GM19438 (cell line): Measurements from ENCODE around the gene CTSZ.
"Not testable (repeated sequence)": the region's sequence is repeated elsewhere in the genome, so short reads cannot be mapped to it uniquely, and the experiment has no call there.

Source experiments
- ATAC-seq: cut with Tn5 transposase; IDR thresholded peaks from one replicate; pipeline ENCODE4 v1.9.1; 2021; ENCODE audit warnings: low read depth; ENCODE audit not compliant: unreplicated experiment

The CTSZ gene

DNA sequence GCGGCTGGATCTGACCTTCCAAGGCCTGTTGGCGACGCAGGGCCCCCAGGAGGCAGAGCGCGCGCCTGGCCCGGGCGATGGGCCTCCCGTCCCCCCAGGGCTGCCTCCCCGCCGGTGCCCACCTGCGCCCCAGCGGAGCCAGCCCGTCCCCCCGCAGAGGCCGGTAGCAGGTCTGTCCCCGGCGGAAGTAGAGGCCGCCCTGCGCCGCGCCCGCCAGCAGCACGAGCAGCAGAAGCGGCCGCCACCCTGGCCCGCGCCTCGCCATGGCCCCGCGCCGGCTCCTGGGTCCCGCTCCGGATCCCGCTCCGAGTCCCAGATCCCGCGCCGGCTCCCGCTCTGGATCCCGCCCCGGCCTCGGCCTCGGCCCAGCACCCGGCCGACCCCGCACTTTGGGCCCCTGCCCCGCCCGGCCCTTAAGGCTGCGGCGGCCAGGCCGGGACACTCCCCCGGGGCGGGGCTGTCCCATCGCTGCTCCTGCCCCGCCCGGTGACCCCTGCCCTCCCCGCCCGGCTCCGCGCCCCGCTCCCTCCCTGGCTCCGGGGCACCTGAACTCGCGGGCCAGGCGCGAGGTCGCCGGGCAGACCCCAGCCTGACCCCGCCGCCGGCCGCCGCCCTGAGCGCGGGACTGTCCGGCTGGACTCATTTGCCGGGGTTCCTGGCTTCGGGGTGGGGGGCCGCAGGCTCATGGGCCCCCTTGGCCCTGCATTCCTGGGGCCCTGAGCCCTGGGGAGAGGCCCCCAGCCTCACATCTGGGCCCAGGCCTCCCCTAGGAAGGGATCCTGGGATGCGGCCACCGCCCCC, at the start of gene CTSZ:
CTSZ (minus strand) TSS at position 391 of the 801 bp plus-strand sequence; CDS start at position 265, 126 bp downstream.
- ATAC-seq = no peak

DNA sequence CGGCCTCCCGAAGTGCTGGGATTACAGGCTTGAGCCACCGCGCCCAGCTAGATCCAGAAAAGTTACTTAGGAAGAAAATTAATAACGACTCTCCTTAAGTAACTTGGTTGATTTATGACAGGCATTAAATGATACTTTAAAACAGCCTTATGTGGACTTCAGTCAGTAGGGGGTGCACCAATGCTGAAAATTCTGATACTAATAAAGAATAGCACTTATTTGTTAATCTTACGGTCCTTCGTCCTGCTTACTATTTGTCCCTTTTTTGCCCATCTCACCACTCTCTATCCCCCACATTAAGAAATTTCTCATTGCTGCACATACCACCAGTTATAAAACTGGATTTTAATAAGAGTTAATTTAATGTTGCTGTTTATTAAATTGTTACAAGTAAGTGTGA, 48.2 kb upstream of the CTSZ start:
- no peak for ATAC-seq

DNA sequence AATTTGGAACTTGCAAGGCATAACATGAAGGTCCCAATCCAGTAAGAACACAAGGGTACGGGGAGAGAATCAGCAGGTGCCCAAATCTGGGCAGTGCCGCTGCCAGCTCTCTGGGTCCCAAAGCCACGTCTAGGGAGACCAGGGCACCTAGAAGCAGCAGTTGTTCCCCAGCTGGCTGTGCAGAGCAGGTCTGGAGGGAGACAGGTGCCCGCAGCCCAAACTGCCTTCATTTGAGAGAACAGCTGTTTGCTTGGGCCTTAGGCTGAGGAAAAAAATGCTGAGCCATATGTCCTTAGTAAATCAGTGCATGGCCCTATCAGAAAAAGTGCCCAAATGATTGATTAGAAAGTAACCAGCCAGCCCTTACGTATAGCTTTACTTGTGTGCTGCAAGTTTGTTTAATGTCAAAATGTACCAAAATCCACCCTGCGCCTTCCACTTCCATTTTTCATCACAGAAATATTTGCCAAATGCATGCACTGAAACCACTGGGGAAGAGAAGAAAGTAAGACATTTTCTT, 44.7 kb upstream of the CTSZ start:
- no peak for ATAC-seq

DNA sequence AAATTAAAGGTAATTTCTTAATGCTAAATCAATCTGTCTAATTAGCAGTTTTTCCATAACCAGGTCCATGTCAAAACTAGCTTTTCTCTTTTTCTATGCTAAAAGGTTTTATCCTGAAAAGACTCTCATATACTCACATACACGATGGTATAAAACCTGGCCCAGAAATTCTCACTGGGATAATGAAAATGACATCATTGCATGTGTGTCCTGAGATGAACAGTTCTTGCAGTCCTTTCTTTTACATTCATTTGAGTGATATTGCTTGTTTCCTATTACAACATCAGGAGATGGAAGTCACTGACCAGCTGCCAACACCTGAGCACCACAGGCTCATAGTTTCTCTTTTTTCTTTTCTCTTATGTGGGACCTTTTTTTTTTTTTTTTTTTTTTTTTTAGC, 43.4 kb upstream of the CTSZ start:
- no peak for ATAC-seq

DNA sequence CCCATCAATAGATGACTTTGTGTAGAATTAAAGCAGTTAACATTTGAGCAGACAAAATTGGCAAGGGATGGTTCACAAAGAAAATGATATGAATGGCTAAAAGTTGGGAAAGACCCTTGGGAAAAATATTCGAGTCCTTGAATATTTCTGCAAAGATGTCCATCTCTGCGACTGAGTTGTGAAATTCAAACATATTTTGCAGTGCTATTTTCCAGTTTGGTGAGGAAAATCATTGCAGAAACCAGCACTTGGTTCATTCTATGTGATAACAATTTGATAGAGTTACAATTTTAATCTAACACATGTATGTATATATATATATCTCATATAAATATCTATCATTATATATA, 41.6 kb upstream of the CTSZ start:
- ATAC-seq = no peak

DNA sequence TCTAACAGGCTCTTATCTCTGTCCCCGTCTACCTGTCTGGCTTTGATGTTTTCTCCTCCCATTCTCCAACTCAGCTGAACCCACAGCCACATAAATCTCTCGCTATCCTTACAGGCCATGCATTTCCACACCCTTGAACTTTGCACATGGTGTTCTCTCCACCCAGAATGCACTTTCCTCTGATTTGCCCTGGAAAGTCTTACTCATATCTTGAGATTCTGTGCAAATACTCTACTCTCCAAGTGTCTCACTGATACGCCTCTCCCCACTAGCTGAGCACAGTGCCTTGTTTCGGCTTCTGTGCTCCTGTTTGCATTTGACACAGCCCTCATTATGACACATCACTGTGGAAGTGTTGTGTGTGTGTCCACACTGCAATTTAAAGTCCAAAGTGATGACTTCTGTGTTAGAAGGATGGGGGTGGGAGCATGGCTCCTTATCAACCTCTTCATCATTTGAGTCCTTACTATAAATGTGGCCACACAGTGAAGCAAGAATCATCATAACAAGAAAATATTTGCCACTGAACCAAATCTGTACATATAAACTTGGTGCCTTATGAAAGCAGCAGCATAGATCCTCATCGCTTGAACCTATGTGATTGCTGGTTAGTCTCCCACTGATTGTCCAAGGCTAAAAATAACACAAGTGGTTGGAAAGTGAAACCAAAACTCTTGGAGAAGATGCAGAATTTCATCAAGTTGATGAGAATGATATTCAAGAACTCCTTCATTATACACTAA, 41.1 kb upstream of the CTSZ start:
- ATAC-seq = no peak

DNA sequence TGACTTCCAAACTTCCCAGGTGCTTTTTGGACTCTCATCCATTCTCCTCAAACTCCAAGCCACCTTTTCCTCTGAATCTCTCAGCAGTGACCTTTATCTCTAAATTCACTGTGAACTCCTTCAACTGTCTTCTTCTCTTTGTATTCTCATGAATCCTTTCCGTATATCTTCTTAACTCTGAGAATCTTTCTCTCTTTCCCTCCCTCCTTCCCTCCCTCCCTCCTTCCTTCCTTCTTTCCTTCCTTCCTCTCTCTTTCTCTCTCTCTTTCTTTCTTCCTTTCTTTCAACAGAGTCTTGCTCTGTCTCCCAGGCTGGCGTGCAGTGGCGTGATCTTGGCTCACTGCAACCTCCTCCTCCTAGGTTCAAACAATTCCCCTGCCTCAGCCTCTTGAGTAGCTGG, 39.8 kb upstream of the CTSZ start:
- no peak for ATAC-seq

DNA sequence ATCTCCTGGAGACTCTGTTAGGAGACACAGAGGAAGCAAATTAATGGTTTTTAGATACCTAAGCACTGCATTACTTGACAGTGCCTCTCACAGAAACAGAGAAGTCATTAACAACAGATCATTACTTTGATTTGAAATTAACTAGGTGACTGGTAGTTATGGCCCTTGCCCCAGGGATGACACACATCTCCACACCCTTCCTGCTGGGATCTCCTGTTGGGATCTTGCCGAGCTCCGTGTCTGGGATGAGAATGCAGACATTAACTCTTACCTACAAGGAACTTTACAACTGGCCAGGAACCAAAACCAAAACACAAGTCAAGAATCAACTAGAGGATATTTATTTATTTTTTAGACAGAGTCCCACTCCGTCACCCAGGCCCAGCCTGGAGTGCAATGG, 37.7 kb upstream of the CTSZ start:
- no peak for ATAC-seq

DNA sequence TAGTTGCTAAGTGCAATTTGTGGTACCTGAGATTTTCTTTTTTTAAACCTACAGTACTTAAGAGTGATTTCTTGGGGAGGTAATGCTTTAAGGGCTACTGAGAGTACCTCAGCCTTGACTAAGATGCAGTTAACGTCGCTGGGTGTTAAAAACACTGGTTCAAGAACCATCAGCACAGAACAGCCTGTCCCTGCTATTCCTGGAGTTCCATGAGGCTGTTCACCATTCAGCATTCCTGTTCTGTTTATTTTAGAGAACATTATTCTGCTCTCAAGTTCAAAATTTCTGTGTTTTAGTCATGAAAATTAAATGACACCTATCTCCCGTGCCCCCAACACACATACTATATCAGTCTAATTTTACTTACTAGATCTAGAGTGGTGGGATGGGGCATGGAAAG, 37.2 kb upstream of the CTSZ start:
- no peak for ATAC-seq

DNA sequence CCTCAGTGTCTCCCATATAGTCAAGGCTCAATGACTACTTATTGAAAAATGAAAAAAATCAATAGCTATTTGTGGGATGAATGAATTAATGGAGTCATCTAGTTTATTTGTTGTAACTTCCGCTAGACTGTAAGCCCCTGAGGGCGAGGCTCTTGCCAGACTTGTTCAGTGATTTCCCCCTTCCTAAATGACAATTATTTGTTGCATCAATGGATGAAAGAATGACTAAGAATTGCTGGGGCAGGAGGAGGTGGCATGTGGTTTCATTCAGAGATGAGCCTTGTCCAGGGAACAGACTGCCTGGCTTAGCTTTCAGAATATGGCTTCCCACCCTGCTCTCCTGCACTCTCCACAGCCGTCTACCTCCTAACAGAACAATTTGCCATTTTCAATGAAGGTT, 36.6 kb upstream of the CTSZ start:
- ATAC-seq = no peak

DNA sequence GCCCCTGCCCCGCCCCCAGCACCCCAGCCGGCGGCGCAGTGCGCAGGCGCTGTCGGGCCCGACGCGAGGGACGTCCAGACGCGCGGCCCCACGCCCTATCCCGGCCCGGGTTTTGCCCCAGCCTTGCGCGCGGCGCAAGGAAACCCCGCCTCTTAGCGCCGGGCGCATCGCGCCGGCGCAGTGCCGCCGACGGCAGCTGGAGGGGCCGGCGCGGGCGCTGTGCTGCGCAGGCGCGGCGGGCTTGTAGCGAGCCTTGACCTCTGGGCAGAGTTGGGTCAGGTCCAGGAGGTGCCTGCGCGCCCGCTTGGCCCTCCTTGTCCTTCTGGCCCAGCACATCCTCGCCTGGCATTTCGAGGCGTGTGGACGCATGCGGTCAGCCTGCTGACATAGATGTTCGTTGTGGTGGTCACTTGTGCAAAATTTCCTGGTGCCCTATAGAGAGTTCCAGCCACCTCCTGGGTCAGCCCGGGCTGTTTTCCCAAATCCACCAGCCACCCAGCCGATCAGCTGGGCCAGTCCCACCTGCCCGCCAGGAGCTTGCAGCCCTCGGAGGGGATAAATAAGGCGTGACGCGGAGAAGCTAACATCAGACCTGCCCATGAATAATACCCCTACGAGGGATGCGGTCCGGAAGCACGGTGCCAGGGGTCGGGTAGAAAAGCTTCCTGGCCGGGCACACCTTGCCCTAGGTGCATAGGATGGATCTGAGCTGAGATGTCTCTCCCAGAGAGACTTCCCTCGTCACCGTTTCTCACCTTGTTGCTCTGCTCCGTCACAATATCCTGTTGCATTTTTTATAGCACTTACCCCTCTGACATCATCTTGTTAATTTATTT, 36.0 kb upstream of the CTSZ start:
- ATAC-seq = peak; percentile 82

DNA sequence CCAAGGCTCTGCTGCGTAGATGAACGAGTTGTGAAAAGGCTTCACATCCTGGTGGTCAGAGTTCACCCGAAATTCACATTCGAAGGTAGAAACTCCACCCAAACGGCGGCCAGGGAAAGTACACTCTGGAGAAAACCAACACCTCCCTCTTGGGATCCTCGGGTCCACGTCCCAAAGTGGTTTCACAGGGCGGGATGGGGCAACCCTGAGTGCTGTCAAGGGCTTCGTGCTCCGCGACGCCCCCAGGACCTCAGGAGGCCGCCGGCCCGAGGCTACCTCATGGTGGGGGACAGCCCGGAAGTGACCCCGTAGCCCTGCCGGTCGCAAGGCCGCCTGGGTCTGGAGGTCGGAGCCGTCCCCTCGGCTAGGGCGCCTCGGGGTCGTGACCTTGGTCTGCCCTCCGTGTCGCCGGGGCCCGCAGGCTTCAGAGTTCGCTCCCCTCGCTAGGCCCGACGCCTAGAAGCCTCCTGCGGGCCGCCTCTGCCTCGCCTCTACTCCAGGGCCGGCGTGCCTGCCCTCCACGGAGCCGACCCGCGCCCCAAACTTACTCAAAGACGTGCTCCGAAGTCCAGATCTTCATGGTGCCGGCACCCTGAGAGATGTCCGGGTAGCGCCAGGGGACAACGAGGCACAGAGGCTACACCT, 35.2 kb upstream of the CTSZ start, which contains the start of gene PRELID3B:
PRELID3B (minus strand) TSS at position 636 of the 645 bp plus-strand sequence; CDS start at position 580, 56 bp downstream.
- ATAC-seq = peak; percentile 32

DNA sequence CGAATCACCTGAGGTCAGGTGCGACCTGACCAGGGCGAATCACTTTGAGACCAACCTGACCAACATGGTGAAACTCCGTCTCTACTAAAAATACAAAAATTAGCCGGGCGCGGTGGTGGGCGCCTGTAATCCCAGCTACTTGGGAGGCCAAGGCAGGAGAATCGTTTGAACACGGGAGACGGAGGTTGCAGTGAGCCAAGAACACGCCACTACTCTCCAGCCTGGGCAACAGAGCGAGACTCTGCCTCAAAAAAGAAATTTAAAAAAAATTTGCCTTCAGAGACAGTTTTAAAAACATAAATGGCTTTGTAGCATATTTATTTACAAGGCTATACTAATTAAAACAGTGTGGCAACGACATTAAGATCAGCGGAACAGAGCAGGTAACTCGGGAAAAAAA, 34.4 kb upstream of the CTSZ start:
- not testable (repeated sequence) for ATAC-seq

DNA sequence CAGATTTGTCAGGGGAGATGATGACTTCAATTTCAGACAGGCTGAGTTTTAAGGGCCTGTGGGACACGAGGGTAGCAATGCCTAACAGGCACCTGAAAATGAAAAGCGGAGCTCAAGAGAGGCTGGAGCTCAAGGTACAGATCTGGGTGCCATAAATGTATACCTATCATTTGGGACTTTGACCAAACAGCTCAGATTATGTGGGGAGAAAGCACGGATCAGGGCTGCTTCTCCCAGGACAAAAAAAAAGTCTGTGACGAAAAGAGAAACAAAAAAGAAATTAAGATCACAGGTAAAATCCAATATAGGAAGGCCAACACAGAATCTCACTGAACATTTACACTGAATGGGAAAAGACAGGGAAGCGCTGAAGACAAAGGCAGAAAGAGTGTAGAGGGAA, 33.6 kb upstream of the CTSZ start:
- no peak for ATAC-seq

DNA sequence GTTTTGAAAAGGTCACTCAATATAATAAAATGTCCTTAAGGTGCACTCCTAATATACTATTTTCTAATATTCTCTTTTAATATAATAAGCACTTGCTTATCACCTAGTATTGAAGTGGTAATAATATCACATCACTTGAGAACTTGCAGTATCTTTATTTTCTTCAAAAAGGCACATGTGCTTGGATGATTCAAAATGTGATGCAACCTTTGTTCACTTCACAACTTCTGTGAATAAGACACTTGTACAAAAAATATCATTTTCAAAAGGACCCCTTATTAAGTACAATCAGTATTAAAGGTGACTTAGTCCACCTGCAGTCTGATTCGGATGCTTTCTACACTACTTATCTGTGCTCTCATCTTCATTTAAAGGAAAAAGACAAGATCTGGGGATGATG, 32.2 kb upstream of the CTSZ start:
- no peak for ATAC-seq

DNA sequence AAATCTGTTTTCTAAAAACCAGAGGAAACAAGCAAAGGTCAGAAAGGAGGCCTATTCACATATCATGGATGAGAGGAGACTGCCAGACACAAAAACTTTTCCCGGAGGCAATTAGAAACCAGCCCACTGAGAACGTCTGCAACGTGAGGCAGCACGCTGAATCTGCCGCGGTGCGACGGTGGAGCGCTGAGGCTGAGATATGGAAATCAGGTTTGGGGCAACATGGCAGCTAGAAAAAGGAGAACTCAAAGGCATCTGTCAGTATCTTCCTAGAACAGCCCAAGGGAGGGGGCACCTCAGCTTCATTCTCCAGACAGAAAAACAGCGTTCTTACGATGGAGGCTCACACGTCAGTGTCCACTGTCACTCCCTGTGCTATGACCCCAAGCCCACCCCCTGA, 30.3 kb upstream of the CTSZ start:
- ATAC-seq = no peak

DNA sequence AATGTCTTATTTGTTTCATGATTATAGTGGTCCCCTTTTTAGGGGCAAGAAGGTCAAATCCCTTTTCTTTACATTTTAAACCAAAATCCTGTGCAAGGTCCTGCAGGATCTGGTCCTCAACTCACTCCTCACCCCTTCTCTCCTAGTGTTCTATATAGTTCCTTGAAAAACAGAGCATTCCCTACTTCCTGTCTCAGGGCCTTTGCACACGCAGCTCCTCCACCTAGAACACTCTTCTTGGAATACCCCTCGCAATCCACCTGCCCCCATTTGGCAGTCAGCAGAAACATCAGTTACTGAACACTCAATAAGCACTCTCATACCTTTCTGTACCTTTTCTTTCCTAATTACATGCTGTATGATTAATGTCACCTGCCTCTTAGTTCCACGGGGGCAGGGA, 28.3 kb upstream of the CTSZ start:
- no peak for ATAC-seq

DNA sequence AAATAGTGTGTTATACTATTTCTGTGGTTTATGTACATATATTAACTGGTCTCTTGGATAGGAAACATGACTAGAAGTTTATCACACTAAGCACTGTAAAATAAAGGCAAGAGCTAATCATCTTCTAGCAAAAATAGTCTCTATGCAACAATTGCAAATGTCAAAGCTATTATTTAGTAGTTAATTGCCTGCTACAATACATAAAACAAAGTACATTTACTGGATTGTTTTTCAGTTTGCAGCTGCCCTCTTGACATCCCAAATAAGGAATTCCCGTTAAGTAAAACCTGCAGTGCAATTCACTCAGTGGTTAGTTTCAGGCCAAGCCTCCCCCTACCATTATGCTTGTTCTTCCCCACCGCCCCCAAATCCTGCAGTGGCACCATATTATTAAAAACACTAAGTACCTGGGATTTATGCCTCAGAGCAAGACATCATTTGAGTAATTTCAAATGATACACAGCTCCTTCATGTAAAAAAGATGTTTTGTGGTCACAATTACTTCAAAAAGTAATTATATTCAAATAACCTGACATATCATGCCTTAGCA, 26.6 kb upstream of the CTSZ start:
- no peak for ATAC-seq

DNA sequence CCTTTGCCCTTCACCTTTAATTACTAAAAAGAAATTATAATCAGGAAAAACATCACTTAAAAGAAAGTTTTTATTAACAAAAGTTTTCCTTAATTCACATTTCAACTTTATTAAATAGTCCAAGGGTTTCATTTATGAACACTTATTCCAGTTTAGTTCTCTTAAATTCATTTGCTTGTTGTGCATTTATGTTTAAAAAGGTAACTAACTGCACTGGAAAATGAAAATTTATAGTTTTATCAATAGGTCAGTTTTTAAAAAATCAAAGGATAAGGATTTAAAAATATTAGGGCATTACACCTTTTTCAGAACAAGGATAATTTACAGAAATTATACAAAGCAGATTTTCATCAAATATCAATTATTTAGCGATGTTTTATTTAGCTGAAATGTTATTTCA, 26.0 kb upstream of the CTSZ start:
- no peak for ATAC-seq

DNA sequence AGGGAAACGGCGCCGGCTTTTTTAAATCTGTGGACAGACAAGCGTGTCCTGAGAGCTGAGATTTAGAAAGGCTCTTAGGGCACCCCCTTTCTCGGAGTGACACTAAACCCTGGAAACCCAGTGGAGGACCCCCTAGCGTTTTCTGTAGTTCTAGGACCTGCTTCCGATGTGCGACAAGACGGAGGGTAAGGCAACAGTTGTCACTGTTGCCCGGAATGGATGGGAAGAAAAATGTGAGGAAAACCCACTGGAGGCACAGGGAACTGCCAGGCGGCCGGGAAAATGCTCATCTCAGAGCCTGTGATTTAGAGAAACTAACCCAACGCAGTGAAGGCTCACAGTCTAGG, 25.6 kb upstream of the CTSZ start:
- no peak for ATAC-seq
